ENCODE measurements around the gene BRICD5. TPM values are rescaled to one million over a fixed set of nuclear protein-coding genes. Genes with fewer than 3 reads are reported as not detected.

Gene BRICD5
- total and polyA plus RNA-seq, 2 of the 13 experiments (the other 11 are each of a cell fraction or from before 2014, with no cell fraction given): 1.6 to 5.8 TPM

DNA sequence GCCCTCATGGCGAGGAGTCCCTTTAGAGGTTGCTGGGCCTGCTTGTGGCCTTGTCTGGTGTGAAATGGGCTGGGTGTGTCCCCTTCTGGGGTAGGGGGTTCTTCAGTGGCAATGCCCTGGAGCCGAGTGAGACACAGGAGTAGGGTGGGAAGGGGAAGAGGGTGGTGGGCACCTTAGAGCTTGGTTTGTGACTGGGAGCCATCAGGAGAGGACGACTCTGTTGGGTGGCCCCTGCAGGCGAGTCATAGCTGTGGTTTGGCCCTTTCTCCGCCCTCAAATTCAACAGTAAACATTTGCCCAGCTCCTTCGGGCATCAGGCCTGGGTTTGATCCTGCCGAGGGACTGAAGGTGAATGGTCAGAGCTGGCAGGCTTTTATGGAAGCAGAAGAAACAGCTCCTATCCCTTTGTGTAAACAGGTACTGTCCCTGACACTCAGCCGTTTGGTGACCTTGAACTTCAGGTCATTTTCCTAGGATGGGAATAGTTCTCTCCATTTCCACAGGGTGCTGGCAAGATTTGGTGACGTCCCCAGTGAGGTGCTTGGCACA, 15.7 kb upstream of the BRICD5 start (continued):
- TF ChIP-seq MTF2 (CRISPR knock-in tag; IDR thresholded peaks at IDR 0.05; ENCODE audit: borderline replicate concordance) (no peak), RXRB (CRISPR knock-in tag; IDR thresholded peaks at IDR 0.05; ENCODE audit: borderline replicate concordance) (peak; percentile 88), TFAP4 (IDR thresholded peaks at IDR 0.05; ENCODE audit: borderline replicate concordance, low read depth) (peak; percentile 73; the same call in 1 of the 2 replicates), NR2F6 (IDR thresholded peaks at IDR 0.05) (peak; percentile 81), NR2F6 (CRISPR knock-in tag; IDR thresholded peaks at IDR 0.05) (peak; percentile 83), HNF4G (IDR thresholded peaks at IDR 0.05; ENCODE audit: borderline replicate concordance, low read depth, low read length) (peak; percentile 25; the same call in 1 of the 2 replicates), HNF4G (CRISPR knock-in tag; IDR thresholded peaks at IDR 0.05; ENCODE audit: borderline replicate concordance, low read depth) (no peak), ZBTB37 (CRISPR knock-in tag; IDR thresholded peaks at IDR 0.05) (peak; percentile 44; the same call in 1 of the 2 replicates), PATZ1 (CRISPR knock-in tag; IDR thresholded peaks at IDR 0.05) (0 out of 2 replicates have a peak, but pooled peaks have one; percentile 22), CREM (IDR thresholded peaks at IDR 0.05) (peak; percentile 45; the same call in 1 of the 2 replicates), CREM (CRISPR knock-in tag; IDR thresholded peaks at IDR 0.05) (no peak), HMG20B (CRISPR knock-in tag; conservative IDR thresholded peaks at IDR 0.05) (peak; percentile 71; the same call in 1 of the 2 replicates), FOXK1 (CRISPR knock-in tag; IDR thresholded peaks at IDR 0.05; ENCODE audit: borderline replicate concordance, low read depth) (peak; percentile 64; the same call in 1 of the 2 replicates), KDM2A (CRISPR knock-in tag; IDR thresholded peaks at IDR 0.05; ENCODE audit: borderline replicate concordance, low read depth) (peak; percentile 37; the same call in 1 of the 2 replicates)
- TF ChIP-seq, protein P1, sequence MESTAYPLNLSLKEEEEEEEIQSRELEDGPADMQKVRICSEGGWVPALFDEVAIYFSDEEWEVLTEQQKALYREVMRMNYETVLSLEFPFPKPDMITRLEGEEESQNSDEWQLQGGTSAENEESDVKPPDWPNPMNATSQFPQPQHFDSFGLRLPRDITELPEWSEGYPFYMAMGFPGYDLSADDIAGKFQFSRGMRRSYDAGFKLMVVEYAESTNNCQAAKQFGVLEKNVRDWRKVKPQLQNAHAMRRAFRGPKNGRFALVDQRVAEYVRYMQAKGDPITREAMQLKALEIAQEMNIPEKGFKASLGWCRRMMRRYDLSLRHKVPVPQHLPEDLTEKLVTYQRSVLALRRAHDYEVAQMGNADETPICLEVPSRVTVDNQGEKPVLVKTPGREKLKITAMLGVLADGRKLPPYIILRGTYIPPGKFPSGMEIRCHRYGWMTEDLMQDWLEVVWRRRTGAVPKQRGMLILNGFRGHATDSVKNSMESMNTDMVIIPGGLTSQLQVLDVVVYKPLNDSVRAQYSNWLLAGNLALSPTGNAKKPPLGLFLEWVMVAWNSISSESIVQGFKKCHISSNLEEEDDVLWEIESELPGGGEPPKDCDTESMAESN (CRISPR knock-in tag; conservative IDR thresholded peaks at IDR 0.05): 0 out of 2 replicates have a peak, but pooled peaks have one; percentile 52
- TF ChIP-seq, protein P2, sequence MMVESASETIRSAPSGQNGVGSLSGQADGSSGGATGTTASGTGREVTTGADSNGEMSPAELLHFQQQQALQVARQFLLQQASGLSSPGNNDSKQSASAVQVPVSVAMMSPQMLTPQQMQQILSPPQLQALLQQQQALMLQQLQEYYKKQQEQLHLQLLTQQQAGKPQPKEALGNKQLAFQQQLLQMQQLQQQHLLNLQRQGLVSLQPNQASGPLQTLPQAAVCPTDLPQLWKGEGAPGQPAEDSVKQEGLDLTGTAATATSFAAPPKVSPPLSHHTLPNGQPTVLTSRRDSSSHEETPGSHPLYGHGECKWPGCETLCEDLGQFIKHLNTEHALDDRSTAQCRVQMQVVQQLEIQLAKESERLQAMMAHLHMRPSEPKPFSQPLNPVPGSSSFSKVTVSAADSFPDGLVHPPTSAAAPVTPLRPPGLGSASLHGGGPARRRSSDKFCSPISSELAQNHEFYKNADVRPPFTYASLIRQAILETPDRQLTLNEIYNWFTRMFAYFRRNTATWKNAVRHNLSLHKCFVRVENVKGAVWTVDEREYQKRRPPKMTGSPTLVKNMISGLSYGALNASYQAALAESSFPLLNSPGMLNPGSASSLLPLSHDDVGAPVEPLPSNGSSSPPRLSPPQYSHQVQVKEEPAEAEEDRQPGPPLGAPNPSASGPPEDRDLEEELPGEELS (CRISPR knock-in tag; IDR thresholded peaks at IDR 0.05): peak; percentile 81
- TF ChIP-seq, protein P3, sequence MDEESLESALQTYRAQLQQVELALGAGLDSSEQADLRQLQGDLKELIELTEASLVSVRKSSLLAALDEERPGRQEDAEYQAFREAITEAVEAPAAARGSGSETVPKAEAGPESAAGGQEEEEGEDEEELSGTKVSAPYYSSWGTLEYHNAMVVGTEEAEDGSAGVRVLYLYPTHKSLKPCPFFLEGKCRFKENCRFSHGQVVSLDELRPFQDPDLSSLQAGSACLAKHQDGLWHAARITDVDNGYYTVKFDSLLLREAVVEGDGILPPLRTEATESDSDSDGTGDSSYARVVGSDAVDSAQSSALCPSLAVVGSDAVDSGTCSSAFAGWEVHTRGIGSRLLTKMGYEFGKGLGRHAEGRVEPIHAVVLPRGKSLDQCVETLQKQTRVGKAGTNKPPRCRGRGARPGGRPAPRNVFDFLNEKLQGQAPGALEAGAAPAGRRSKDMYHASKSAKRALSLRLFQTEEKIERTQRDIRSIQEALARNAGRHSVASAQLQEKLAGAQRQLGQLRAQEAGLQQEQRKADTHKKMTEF (CRISPR knock-in tag; IDR thresholded peaks at IDR 0.05): peak; percentile 76
- TF ChIP-seq, protein P4, sequence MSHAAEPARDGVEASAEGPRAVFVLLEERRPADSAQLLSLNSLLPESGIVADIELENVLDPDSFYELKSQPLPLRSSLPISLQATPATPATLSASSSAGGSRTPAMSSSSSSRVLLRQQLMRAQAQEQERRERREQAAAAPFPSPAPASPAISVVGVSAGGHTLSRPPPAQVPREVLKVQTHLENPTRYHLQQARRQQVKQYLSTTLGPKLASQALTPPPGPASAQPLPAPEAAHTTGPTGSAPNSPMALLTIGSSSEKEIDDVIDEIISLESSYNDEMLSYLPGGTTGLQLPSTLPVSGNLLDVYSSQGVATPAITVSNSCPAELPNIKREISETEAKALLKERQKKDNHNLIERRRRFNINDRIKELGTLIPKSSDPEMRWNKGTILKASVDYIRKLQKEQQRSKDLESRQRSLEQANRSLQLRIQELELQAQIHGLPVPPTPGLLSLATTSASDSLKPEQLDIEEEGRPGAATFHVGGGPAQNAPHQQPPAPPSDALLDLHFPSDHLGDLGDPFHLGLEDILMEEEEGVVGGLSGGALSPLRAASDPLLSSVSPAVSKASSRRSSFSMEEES (CRISPR knock-in tag; IDR thresholded peaks at IDR 0.05): peak; percentile 29; the same call in 1 of the 2 replicates
